GM18507 (cell line): ENCODE results near the gene BIRC6.
"Not testable (repeated sequence)": the region's sequence is repeated elsewhere in the genome, so short reads cannot be mapped to it uniquely, and the experiment has no call there.

Experiments
- DNase-seq: peaks from one replicate; pipeline ENCODE4 v3.0.0; 2011; ENCODE audit warnings: low read depth; ENCODE audit not compliant: insufficient read length; ENCODE audit errors: extremely low spot score
- FAIRE-seq: peaks from 2 replicates; lab custom pipeline; 2011; peaks lifted over from hg19 to GRCh38; lab: Jason Lieb, UNC

The BIRC6 gene

GRCh38 chr2:32491346-32491745 lies 134.5 kb downstream of the BIRC6 start:
- no peak for FAIRE-seq
- DNase-seq, result no peak

GRCh38 chr2:32495139-32495538 lies 138.3 kb downstream of the BIRC6 start:
- DNase-seq, result no peak
- no peak for FAIRE-seq

GRCh38 chr2:32496662-32497061 lies 139.8 kb downstream of the BIRC6 start:
- DNase-seq (no peak), FAIRE-seq (no peak)

- no peak for DNase-seq
- no peak for FAIRE-seq
Observed at GRCh38 chr2:32498306-32498705, 141.5 kb downstream of the BIRC6 start.

GRCh38 chr2:32502941-32503340 lies 146.1 kb downstream of the BIRC6 start:
- DNase-seq (no peak), FAIRE-seq (no peak)

GRCh38 chr2:32504877-32505478 lies 148.2 kb downstream of the BIRC6 start:
- DNase-seq, result no peak
- FAIRE-seq, result no peak

- FAIRE-seq, result no peak
- DNase-seq, result no peak
Observed at GRCh38 chr2:32506446-32506845, 149.6 kb downstream of the BIRC6 start.

GRCh38 chr2:32514946-32515345 lies 158.1 kb downstream of the BIRC6 start:
- no peak for FAIRE-seq
- DNase-seq, result no peak

GRCh38 chr2:32516567-32516966 lies 159.7 kb downstream of the BIRC6 start:
- DNase-seq, result no peak
- no peak for FAIRE-seq

GRCh38 chr2:32522770-32523169 lies 165.9 kb downstream of the BIRC6 start:
- FAIRE-seq (no peak), DNase-seq (no peak)

GRCh38 chr2:32523686-32524085 lies 166.9 kb downstream of the BIRC6 start:
- FAIRE-seq (no peak), DNase-seq (no peak)

GRCh38 chr2:32532341-32532740 lies 175.5 kb downstream of the BIRC6 start:
- FAIRE-seq, result no peak
- DNase-seq, result no peak

GRCh38 chr2:32532961-32533360 lies 176.1 kb downstream of the BIRC6 start:
- no peak for FAIRE-seq
- no peak for DNase-seq

- no peak for DNase-seq
Observed at GRCh38 chr2:32534831-32535230, 178.0 kb downstream of the BIRC6 start.

GRCh38 chr2:32538735-32539134 lies 181.9 kb downstream of the BIRC6 start:
- no peak for FAIRE-seq
- DNase-seq, result no peak

More at GRCh38 chr2:32534831-32535230, 178.0 kb downstream of the BIRC6 start:
- FAIRE-seq, result no peak

GRCh38 chr2:32552483-32552882 lies 195.7 kb downstream of the BIRC6 start:
- FAIRE-seq, DNase-seq: not testable (repeated sequence)

GRCh38 chr2:32553829-32554432 lies 197.1 kb downstream of the BIRC6 start:
- FAIRE-seq (peak; percentile 52), DNase-seq (peak; percentile 26)

- DNase-seq, result no peak
- FAIRE-seq, result no peak
Observed at GRCh38 chr2:32558492-32558891, 201.7 kb downstream of the BIRC6 start.

- DNase-seq (no peak), FAIRE-seq (no peak)
Observed at GRCh38 chr2:32559136-32559535, 202.3 kb downstream of the BIRC6 start.

GRCh38 chr2:32562906-32563305 lies 206.1 kb downstream of the BIRC6 start:
- FAIRE-seq, result no peak
- no peak for DNase-seq

- FAIRE-seq, result no peak
- DNase-seq, result no peak
Observed at GRCh38 chr2:32564417-32565035, 207.7 kb downstream of the BIRC6 start.
